ENCODE measurements around the gene DAB1.

DAB1 gene

DNA sequence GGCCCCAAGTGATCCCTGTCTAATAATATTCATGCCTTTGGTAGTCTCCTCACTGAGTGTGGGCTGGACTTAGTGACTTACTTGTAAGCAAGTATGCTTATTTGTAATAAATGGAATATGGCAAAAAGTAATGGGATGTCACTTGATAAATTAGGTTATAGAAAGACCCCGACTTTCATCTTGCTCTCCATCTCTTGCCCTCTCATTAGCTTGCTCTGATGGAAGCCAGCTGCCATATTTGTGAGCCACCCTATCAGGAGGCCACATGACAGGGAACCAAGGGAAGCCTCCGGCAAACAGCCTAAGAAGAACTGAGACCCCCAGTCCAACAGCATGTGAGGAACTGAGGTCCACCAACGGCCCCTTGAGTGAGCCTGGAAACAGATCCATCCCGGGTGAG, 107.0 kb downstream of the DAB1 start:
- DNase-seq (ENCODE audit: low spot score) = no peak

GRCh38 chr1:57316291-57316690, 107.6 kb downstream of the DAB1 start:
- DNase-seq (ENCODE audit: low spot score) = no peak

GRCh38 chr1:57312869-57313268, 111.0 kb downstream of the DAB1 start:
- no peak for DNase-seq (ENCODE audit: low spot score)

DNA sequence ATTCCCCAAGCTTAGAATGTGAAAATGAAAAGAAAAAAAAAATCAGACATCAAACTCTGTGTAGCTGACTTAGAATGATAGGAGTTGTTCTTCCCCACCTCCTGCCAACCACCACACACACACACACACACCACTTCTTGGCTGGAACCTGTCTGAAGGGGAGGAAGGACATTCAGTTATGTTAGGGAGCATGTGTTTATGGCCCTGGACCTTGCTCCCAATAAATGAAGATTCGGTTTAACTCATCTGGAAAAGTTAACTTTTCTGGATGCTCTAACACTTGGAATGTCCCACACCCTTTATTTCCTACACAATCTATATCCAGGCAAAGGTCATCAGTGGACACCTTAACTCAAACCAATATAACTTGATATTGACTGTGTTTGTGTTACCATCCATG, 112.4 kb downstream of the DAB1 start:
- DNase-seq (ENCODE audit: low spot score) = no peak

- DNase-seq (ENCODE audit: low spot score) = no peak
These were observed 112.9 kb downstream of the DAB1 start for GRCh38 chr1:57311006-57311405.

DNA sequence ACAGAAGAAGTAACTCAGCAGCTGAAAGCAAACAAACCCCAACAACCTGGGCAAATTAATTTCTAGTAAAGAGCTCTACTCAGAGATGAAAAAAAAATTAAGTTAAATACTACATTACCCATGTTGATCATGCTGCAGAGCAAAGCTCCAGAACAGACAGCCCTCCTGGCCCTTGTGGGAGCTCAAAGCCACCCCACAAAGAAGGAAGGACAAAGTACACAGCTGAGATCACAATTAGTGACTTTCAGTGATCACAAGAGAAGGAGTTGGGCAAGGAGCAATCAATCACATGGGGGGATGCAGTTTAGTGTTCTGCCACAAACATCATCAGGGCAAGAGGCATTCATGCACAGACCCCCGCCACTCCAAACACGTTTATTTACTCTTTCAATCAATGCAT, 114.2 kb downstream of the DAB1 start:
- no peak for DNase-seq (ENCODE audit: low spot score)

DNA sequence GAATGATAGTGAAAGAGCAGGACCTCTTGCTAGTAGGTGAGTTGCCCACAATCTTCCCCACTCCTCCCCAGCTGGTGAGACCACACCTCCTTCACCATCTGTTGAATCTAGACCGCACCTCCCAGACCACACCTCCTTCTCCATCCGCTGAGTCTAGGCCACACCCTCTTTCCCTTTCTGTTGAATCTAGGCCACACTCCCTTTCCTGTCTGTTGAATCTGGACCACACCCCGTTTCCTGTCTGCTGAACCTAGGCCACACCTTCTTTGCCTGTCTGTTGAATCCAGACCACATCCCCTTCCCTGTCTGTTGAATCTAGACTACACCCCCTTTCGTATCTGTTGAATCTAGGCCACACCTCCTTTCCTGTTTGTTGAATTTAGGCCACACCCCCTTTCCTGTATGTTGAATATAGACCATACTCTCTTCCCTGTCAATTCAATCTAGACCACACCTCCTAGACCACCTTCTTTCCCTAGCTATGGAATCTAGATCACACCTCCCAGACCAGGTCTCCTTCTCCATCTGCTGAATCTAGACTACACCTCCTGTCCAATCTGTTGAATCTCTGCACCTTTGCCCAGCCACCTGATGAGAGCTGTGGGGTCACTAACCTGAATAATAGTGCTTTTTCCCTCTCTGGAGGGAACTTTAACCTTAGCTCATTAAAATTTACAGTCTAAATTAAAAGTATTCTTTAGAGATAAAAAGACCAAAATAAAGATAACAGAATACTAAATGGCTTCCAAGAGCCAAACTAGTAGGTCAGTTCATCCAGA, 116.3 kb downstream of the DAB1 start:
- DNase-seq (ENCODE audit: low spot score) = peak; percentile 82

DNA sequence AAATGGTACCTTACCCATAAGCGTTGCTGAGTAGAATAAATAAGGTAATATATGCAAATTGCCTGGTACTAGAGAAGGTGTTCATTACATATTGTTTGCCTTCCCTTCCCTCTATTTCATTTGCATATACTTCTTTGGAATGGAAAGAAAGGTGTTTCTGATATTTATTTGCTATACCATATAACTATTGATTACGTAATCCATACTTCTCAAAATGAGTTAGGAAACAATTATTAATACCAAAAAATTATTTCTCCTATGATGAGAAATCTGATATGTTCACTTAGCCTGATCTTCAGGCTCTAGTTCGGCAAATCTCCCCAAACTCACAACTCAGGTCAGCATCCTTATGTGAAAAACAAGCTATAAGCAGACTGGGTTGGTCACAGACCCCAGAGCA, 119.3 kb downstream of the DAB1 start:
- no peak for DNase-seq (ENCODE audit: low spot score)

DNA sequence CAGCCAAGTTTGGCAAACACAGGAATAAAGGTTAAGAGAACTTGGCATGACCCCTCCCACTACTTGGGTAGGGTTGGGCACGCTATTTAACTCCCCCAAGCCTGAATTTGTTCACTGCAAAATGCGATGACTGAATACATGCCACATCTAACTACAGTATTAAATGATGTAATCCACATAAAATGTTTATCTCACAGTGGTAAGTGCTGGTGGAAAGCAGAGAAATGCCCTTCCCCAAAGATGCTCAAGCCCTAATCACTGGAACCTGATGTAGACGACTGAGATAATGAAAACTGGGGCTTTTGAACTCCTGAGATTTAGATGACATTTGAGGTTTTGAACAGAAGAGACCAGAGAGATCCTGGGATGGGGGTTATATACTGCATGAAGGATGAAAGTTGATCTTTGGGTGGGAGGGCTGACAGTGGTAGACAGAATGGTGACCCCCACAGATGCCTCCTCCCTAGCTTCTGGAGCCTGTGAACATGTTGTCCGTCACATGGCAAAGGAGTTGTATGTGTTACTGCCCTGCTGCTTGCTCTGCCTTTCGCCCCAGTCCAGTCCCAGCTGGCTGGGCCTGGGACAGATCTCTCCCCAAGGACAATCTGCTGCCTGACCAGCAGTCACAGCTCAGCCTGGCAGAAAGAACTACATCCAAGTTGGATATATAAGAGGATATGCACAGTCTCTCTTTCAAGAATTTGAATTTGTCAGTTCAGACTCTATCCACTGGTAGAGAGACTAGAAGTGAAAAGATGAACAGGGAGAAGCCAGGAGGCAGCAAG, 120.9 kb downstream of the DAB1 start:
- DNase-seq (ENCODE audit: low spot score) = no peak

GRCh38 chr1:57300186-57300585, 123.7 kb downstream of the DAB1 start:
- DNase-seq (ENCODE audit: low spot score) = no peak

DNA sequence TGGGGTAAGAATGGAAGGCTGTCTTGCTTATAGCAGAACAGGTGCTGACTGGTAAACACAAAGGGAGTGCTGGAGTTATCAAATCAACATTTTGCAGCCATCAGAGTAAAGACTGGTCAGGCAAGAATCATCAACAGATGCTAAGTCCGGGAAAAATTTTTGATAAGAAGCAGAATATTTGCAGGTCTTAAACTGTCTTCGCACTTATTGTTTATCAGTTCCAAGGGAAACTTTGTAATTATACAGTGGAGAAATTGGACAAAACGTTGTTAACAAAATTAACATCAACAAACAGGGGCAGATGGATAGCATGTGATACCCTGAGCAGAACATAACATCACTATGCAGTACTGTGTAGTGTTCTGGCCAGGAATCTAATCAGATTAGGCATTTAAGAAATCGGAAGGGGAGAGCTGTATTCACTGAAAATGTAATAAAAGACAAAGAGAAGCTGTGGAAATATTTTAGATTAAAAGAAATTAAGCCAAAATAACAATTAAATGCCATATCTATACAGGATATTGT, 127.1 kb downstream of the DAB1 start:
- DNase-seq (ENCODE audit: low spot score) = no peak

- no peak for DNase-seq (ENCODE audit: low spot score)
These were observed 128.5 kb downstream of the DAB1 start for GRCh38 chr1:57295326-57295725.

DNA sequence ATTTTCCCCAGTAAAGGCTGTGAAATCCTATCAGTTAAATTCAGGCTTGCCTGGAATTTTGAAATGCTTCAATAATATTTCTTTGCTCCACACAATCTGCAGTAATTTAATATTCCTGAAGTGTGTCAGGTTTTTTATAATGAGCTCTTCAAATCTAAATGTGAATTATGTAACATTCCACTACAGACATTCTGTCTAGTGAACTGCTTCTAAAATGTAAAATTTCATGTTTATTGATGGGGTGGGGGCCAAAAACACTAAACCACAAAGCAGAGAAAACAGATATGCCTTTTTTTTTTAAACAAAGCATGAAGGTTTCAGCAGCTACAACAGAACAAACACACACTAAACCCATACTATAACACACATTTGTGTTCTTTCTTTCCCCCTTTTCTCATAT, 129.7 kb downstream of the DAB1 start:
- no peak for DNase-seq (ENCODE audit: low spot score)

DNA sequence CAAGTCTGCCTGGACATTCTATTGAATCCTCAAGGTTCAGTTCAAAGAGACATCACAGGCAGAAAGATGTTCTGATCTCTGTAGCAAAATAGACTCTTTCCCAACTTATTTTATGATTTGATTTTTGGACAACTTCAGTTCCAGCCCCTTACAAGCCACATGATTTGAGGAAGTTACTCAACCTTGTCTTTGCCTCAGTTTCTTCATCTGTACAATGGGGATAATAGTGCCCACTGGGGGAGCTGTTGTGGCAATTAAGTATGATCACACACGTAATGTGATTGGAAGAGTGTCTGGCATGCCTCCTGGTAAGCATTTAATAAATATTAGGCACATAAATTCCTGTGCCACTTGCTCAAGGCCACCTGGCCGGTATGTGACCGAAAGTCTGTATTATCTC, 130.6 kb downstream of the DAB1 start:
- DNase-seq (ENCODE audit: low spot score) = no peak

- DNase-seq (ENCODE audit: low spot score) = no peak
These were observed 134.1 kb downstream of the DAB1 start for GRCh38 chr1:57289781-57290180.

DNA sequence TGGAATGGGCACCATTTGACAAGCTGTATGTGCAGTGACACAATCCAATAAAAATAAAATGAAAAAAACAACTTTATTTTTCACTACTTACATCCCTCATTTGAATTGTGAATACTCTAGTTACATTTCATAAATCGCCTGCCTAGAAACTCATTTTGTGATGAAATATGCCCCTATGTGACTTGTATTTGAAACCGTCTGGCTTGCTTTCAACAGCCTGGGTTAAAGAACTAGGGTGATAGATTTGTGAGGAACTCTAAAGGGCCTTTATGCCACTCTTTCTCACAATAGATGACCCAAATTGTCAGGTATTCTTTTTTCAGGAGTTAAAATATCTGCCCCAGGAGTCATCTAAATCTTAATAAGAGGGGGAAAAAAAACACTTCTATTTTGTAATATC, 137.9 kb downstream of the DAB1 start:
- DNase-seq (ENCODE audit: low spot score) = no peak

GRCh38 chr1:57282411-57282810, 141.4 kb downstream of the DAB1 start:
- DNase-seq (ENCODE audit: low spot score) = no peak

- no peak for DNase-seq (ENCODE audit: low spot score)
These were observed 142.5 kb downstream of the DAB1 start for GRCh38 chr1:57281324-57281723.

DNA sequence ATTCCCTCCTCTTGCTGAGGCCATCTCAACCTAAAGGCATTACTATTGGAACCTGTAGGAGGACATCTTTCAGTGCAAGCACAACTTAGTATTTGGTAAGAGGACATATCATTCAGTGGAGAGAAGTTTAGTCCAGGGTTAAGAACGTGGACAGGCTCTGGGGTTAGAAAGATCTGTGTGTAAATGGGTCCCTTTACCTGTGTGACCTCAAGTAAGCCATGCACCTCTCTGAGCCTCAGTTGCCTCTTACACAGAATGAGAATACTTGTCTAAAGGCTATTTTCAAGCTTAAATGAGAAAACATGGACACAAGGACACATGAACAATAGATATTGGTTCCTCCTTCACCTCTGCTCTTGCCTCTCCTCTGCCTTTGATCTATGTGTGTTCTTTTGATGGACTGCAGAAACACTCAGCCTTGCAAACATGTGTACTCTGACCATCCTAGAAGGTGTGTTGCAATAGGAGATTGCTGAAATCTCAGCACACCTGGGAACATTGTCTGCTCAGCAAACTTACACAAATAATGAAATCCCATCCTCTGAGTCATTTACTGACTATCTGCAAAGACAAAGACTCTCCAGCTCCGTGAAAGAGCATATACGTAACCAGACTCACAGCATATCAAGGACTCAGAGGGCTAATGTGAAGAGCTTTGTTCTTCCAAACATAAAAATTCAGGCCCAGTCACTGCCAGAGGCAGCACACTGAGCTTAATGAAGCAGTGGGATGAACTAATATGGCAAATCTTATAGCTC, 143.8 kb downstream of the DAB1 start:
- no peak for DNase-seq (ENCODE audit: low spot score)

GRCh38 chr1:57278558-57278957, 145.3 kb downstream of the DAB1 start:
- DNase-seq (ENCODE audit: low spot score) = no peak

- no peak for DNase-seq (ENCODE audit: low spot score)
These were observed 146.2 kb downstream of the DAB1 start for GRCh38 chr1:57277681-57278080.

DNA sequence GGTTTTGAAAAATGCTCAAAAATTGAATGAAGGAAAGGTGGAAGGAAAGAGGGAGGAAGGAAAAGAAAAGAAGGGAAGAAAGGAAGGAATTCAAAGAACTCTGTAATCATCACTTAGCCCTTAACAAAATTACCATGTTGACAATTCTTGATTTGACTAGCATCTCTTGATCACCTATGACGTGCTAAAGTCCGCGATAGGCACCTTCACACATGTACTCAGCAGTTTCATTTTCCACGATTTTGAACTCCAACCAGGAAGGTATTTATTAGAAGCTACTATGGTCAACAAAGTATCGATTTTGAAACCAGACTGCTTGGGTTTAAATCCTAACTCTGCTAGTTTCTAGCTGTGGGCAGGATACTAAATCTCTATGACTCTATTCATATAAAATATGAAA, 146.9 kb downstream of the DAB1 start:
- DNase-seq (ENCODE audit: low spot score) = no peak

DNA sequence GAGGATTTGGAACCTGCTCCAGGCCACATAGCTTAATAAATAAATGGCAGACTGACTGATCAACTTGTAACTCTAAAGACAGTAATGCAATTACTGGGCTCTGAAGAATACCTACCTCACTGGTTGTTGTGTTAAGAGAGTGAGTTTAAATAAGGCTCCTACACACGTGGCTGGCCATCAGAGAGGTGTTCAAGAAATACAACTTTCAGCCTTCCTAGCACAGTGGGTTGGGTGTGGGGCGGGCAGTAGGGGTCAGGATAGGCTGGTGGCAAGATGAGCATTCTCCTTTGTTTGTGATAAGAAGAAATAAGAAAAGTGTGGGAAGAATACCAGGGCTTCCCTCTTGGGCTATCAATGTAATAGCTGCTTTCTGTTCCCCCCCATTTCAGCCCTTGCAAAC, 151.3 kb downstream of the DAB1 start:
- DNase-seq (ENCODE audit: low spot score) = no peak
